IPS-NIHi7 (cell line): ENCODE measurements around the gene TYMP.

Source experiments
- DNase-seq: peaks from one replicate; pipeline ENCODE4 v3.0.0; 2012; ENCODE audit warnings: mixed read lengths; ENCODE audit errors: extremely low spot score

The TYMP gene, protein sequence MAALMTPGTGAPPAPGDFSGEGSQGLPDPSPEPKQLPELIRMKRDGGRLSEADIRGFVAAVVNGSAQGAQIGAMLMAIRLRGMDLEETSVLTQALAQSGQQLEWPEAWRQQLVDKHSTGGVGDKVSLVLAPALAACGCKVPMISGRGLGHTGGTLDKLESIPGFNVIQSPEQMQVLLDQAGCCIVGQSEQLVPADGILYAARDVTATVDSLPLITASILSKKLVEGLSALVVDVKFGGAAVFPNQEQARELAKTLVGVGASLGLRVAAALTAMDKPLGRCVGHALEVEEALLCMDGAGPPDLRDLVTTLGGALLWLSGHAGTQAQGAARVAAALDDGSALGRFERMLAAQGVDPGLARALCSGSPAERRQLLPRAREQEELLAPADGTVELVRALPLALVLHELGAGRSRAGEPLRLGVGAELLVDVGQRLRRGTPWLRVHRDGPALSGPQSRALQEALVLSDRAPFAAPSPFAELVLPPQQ

DNA sequence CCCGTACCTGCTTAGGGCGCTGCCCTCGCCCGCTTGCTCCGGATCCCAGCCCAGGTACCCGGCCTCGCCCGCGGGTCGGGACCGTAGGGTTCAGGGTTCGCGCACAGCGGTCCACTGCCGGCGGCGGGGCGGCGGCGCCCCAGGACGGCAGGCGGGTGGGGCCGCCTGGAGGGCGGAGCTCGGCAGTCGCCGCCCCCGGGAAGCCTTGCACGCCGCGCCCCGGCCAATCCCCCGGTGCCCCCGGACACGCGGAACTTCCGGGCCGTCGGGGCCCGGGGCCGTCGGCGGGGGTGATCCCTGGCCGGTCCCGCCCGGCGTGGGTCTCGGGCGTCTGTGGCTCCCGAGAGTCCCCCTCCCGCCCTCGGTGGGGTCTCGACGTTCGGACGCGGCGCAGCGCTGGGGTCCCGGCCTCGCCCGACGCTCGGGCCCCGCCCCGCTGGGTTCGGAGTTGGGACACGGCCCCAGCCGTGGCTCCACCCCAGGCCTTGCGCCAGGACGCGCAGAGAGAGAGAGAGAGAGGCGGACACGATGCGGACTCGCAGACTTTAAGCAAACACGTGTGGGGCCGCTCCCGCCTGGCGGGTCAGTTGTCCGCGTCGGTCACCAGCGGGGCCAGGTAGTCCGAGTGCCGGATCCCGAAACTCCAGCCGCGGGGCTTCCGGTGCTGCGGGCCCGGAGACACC is at the start of gene TYMP:
TSS of gene TYMP (minus strand) at position 116 of the 683 bp plus-strand sequence. CDS start 303 bp downstream, outside the sequence.
- DNase-seq, result peak; percentile 8

DNA sequence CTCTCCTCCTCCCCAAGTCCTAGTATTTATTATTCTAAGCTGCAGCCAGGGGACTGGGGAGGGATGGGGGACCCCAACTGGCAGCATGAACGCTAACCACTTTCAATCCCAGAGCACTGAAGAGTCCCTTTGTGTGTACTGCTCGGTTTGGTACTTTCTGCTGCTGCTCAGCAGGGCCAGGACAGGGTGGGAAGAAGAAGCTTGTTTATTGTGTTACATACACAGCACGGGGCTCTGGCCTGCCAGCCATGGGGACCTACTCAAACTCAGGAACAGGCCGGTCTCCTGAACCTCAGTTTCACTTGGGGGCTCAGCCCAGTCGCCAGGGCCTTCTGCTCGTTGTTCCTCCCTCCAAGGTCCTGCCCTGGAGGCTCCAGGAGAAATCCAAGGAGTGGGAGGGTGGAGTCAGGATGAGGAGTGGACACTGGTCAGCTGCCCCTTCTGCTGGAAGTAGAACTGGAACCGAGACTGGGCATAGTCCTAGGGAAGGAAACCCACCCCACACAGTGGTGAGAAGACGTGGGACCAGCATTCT is 49.0 kb upstream of the TYMP start:
- DNase-seq, result no peak

DNA sequence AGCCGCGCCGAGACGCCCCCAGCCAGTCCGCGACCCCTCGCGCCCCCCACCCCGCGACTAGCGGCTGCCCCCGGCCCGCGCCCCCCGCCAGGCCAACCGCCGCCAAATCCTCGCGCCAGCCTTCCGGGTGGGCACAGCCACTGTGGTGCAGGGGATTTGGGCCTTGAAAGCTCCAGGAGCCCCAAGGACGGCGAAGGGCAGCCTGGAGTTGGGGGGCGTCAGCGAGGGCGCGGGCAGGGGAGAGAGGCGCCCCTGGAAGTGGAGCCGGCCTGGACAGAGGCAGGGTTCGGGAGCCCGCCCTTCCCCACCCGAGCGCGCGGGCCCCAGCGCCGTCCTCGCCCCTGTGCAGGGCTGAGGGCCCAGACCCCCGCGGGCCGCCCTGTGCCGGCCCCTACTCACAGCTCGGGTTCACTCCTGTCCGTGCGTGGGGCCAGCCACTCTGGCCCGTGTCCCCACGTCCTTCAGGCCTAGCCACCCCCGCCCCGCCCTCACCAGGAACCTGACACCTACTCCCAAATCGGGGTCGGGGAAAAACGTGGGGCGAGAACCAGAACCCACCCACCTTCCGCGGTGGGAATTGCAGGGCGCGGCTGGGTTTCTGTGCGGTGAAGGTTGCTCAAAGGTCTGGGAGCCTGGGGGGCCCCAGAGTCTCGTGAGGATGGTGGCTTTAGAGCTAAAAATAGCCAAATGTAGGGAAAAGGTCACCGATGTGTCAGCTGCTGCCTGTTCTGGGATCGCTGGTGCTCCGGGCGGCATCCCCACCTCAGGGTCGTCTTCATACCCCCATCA is 48.4 kb upstream of the TYMP start, which contains the start of gene CPT1B:
TSS of gene CPT1B (minus strand) at position 441 of the 789 bp plus-strand sequence. CDS start 512 bp downstream, outside the sequence.
- no peak for DNase-seq

DNA sequence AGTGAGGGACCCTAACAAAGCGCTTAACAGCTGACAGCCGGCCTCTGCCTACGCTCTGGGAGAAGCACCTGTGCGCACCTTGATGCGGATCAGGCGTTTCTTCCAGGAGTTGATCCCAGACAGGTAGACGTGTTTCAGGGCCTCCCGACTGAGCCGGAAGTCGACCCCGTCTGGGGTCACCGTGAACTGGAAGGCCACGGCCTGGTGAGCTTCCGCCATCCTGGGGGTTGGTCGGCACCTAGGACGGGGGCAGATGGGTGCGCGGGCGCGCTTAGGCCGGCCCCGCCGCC is 47.8 kb upstream of the TYMP start:
- DNase-seq, result no peak

DNA sequence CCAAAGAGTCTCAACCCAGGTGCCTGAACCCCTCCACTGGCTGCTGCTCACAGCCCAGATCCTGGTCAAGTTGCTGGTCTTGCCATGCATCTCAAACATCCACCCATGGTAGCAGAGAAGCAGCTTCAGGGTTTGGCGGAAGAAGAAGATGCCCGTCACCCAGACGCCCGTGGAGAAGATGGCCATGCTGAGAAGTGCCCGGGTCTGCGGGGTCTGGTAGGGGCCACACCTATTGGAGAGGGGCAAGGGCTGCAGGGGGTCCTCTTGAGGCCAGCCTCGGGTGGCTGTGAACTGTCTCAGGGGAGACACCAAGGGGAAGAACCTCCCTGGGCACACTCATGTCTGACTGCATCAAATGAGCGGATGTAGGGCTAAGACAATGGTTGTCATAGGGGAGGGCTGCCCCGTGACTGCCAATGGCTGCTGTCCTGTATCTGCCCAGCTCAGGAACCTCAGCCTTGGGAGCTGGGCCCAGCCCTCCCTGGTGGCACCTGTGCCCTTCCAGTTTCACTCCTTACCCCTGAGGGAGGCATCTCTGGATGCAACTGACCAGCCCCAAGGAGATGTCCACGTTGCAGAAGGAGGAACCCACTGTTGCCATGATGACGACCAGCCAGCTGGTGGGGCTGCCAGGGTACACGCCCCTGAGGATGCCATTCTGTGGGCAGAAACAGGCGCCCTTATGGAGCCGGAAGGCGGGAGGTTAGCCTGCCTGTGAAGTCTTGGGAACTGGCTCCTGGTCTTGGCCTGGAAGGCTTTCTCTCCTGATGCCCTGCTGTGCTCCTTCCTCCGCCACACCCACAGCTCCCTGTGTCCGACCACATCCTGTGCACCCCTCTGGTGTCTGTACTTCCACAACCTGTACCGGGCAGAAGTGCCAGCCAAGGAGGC is 47.2 kb upstream of the TYMP start:
- no peak for DNase-seq

DNA sequence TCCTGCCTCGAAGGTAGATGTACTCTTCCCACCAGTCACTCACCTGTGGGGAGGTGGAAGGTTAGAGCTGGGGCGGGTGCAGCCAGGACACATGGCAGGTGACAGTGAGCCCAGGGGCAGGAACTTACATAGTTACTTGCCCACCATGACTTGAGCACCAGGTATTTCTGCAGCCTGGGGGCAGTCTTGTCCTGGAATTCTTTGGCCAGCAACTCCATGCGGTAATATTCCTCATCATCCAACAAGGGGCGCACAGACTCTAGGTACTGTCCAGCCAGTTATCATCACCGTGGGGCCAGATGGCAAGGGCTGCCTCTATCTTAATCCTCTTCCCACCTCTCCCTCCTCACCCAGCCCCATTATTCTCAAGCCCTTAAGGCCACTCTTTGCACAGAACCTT is 46.3 kb upstream of the TYMP start:
- DNase-seq, result peak; percentile 57

DNA sequence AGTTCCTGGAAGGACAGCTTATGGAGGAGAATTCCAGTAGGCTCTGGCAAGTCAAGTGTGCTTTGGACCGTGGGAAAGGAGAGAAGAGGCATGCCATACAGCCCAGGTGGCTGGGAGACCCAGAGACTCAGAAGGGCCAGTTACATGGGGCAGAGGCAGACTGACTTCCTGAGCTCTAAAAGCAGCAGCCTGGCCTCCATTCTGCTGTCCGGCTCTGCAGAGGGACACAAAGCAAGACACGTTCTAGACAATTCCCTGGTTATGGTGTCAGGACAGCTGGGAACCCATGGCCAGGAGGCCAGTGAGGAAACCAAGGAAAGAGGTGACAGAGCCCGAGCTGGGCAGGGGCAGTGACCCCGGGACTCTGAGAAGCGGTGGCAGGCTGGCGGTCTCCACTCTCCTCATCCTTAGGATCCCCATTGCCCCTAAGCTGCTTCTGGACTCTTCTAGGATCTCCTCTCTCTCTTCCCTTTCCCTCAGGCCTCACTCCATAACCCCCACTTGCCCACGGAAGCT is 45.7 kb upstream of the TYMP start:
- no peak for DNase-seq

DNA sequence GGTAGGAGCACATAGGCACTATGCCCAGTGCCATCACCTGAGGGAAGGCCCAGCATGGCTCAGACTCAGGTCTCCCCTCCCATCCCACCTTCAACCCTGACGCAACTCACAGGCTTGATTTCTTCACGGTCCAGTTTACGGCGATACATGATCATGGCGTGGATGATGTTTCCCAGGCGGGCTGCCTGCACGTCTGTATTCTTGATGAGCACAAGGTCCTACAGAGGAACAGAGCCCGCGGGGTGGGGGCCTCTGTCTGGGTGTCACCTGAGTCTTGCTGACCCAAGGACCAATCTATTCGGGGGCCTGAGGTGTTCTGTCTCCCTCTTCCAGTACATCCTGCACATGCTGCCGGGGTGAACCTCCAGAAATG is 44.6 kb upstream of the TYMP start:
- no peak for DNase-seq

DNA sequence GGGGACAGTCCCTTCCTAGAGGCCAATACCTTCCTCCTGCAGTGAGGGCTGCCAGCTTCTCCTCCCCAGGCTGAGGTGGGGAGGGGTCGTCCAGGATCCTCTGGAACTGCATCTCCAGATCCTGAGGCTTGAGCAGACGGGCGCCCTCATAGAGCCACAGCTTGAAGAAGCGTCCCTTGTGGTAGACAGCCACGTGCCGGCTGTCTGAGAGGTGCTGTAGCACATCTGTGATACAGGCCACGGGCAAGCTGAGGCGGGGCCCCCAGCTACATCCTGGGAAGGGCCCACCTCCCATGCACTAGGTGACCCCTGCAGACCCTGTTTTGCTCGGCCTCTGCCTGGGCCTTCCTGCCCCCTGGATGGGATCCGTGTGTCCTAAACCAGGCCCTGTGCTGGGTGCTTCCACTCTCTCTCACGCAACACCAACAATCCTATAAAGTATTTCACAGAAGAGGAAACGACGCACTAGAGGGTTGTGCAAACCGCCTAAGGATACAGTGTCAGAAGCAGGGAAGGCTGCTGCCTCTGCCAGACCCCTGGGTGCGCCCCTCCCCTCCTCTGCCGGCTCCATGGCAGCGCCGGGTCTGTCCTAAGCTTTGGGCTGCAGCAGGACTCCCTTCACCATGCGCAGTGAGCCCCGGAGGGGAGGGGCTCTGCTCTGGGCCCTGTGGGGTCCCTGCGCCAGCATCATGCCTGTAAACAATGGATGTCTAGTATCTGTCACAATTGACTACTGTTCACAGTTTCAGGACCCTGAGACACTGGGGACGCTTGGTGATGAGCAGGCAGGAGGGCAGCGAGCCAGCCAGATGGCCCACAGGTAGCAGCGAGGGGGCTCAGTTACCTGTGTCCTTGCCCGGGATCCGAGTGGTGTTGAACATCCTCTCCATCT is 43.9 kb upstream of the TYMP start:
- DNase-seq, result no peak

DNA sequence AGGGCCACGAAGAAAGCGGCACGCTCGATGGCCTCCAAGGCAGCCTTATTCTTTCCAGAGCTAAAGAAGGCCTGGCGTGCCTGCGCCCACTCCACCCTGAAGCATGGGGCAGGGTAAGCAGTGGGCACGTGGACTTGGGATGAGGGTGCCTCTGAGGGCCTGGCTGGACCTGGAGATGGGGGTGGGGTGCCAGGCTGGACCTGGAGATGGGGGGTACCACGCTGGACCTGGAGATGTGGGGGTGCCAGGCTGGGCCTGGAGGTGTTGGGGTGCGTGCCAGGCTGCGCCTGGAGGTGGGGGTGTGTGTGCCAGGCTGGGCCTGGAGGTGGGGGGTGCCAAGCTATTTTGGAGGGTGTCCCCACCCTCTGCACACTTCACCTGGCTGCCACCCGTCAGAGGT is 43.2 kb upstream of the TYMP start:
- no peak for DNase-seq

DNA sequence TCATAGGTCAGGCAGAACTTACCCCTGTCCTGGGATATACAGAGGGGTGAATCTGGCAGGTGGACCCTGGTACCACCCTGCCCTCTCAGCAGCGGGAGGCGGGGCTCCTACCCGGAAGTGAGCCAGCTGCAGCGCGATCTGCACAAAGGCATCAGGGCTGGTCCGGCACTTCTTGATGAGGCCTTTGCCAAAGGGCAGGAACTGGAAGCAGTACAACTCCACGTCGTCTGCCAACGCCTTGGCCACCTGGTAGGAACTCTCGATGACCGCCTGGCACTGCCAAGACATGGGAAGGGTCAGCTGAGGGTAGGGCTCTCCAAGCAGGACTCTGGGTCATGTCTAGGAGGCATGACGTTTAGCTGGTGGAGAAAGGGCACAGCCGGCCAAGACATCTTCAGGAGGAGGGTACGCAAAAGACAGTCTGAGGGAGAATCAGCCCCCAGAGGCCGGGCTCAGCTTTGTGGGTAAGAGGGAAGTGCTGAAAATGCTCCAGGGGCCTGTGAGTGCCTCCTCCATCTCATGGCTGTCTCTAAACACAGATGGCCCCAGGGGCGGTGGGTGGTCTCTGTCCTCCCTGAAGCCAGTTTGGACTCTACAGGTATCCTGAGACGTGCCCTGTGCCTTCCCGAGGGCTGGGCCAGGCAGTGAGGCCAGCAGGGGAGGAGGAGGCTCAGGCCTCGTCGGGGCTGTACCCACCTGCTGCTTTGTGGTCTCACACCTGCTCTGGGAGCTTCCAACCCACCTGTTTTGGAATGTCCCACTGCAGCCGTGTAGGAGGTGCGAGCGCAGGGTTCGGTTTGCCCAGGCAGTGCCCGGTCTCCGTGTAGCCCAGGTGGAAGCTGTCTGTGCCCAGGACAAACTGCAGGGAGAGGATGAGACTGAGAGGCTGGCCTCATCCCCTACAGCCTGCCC is 41.7 kb upstream of the TYMP start:
- DNase-seq, result no peak

DNA sequence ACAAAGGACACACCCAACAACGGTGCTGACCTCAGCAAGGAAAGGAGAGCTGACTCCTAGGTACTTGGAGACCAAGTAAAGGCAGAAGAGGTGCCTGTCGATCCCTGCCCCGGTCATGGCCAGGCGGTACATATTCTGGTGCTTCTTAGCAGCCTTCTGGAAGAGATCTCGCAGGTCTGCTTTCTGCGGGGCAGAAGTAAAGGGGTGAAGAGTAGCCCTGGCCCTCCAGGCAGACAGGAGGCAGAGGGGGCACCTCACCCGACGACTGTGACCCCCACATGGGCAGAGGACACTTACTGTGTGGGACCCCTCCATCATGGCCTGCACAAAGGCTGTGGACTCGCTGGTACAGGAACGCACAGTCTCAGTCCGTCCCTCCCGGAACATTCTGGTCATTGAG is 41.0 kb upstream of the TYMP start:
- no peak for DNase-seq

DNA sequence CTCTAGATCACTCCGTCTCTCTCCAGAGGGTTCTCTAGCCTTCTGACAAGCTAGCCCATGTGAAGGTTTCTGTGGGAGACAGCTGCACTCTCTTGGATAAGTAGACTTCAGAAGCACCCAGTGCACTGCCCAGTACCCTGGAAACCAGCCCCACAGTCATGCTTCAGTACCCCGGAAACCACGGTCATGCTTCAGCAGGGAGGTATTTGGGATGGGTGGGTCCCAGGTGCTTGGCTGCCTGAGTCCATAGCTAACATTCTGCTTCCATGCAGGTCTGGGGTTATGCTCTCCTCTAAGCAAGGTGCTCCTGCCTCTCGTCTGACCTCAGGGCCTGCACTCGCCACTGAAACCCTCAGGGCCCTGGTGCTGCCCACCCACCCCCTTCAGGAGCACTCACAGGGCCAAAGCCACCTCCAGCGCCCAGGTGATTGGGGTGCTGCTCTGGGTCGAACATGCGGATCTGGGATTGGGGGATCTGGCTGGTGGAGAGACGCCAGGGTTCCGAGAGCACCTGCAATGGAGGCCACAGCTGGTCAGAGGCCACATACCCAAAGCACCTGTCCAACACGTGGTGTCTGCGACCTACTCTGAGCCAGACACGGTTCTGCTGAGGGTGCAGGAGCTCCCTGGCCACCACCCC is 40.2 kb upstream of the TYMP start:
- DNase-seq, result no peak

DNA sequence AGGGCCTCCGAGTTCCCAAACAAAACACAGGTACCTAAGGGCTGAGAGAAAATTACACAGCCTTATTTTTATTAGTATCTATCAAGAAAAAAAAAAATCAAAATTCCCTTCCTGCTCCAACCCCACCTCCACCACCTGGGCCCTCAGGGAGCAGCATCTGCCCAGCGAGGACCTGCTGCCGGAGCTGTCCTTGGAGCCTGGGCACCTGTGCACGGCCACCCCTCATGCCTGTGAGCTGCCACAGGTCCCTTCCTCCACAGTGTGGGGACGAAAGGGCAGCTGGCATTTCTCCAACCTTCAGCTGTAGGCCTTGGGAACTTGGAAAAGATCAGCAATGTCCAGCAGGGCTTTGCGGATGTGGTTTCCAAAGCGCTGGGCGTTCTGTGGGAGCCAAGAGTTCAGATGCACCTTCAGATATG is 39.2 kb upstream of the TYMP start:
- DNase-seq, result no peak

DNA sequence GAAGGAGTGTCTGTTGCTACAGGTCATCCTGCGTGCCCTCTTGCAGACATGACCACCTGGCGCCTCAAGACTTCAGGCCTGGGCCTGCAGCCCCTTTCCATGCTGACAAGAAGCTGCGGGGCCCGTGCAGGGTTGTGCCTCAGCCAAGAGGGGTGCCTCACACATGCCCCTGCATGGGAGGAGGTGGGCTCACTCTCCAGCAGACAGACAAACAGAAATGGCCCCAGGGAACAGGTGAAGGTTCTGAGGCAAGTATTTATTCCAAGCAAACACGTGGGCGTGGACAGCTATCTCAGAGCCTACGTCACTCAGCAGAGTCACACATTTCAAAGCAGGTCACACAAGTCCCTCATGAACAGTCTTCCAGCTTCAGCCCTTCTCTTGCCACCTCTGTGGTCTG is 38.8 kb upstream of the TYMP start:
- DNase-seq, result no peak

DNA sequence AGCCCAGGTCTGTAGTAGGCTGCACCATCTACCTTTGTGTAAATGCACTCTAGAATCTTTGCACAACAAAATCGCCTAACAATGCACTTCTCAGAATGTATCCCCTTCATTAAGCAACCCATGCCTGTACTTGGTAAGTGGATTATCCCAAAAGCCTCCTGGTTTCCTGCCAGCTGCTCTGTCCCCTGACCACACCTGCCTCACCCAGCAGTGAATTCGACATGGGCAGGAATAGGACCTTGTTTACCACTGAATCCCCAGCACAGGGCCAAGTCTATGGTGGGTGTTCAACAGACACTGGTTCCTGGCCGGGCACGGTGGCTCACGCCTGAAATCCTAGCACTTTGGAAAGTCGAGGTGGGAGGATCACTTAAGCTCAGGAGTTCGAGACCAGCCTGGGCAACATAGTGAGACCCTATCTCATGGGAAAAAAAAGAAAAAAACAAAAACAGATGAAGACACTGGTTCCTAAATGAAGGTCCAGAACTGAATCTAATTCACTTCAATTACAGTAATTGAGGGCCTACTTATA is 38.0 kb upstream of the TYMP start:
- no peak for DNase-seq

DNA sequence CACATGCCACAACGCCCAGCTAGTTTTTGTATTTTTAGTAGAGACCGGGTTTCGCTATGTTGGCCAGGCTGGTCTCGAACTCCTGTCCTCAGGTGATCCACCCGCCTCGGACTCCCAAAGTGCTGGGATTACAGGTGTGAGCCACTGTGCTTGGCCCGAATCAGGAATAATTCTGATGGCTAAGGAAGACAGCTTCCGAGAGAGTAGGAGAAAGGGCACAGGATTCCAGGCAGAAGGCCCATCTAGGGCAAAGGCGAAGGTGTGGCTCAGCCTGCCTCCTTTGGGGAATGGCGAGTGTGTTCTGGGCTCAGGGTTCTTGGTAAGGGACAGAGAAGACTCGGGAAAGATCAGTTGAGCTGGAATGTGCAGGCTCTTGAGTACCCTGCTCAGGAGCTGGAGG is 34.5 kb upstream of the TYMP start:
- DNase-seq, result no peak
